Kidney glomerular epithelial cell (primary cell): Measurements from ENCODE around the gene SLTM.
"Not testable (repeated sequence)": the region's sequence is repeated elsewhere in the genome, so short reads cannot be mapped to it uniquely, and the experiment has no call there.

Source experiments
- DNase-seq: peaks from one replicate; lab custom pipeline; 2025; lab: John Stamatoyannopoulos, UW

Gene SLTM

DNA sequence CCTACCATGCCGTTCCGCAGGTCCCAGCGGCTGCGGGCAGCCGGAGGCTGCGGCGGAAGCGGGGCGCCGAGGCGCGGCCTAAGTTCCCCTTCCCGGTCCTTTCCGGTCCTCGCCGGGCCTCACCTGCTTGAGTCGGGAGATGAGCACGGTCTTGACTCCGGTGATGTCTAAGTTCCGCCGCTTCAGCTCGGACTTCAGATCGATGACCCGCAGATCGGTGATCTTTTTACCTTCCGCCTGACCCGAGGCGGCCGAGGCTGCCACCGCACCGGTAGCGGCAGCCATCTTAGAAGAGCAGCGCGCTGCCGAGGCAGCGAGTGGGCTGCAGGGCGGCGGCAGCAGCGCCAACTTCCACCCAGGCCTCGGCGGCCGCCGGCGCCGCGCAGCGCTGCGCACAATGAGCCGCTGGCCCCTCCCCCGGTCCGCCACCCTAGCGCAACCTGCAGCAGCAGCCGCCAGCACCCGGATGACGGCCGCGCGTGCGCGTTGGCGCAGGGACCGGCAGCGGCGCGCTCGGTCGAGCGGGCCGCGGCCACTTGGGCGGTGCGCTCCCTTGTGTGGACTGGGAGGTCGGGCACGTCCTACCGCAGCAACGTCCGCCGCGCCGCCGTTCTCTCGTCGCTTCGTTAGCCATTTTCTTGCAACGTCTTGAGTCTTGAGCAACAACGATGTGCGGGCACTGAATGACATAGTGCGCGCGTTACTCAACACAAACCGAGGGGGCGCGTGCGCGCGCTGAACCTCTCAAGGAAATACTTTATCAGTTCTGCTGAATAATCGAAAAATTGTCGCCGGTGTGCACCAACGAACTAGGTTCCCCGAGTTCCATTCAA, at the start of gene SLTM:
Gene SLTM (minus strand): TSS at position 399 of the 833 bp plus-strand sequence. CDS start 114 bp downstream, at position 285.
- peak; percentile 91 for DNase-seq

DNA sequence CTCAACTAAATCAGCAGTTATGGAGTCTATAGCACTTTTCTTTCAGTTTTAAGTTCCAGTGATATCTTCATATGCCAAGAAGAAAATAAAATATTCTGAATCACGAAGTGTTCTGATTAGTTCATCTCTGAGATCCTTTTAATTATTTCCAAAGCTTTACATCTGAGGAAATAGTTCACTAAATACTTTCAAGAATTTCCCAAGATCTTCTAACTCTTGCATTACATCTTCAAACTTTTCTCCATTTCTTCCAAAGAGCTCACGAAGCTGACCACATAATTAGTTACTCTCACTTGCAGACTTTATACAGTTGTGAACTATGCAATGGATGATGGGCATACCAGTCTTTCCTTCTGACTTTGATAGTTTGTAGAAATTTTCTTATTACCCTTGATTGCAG, 49.8 kb upstream of the SLTM start:
- no peak for DNase-seq

GRCh38 chr15:58981808-58982475, 48.5 kb upstream of the SLTM start:
- no peak for DNase-seq

GRCh38 chr15:58980351-58980939, 47.0 kb upstream of the SLTM start:
- DNase-seq: peak; percentile 14

GRCh38 chr15:58977887-58978286, 44.4 kb upstream of the SLTM start:
- no peak for DNase-seq

DNA sequence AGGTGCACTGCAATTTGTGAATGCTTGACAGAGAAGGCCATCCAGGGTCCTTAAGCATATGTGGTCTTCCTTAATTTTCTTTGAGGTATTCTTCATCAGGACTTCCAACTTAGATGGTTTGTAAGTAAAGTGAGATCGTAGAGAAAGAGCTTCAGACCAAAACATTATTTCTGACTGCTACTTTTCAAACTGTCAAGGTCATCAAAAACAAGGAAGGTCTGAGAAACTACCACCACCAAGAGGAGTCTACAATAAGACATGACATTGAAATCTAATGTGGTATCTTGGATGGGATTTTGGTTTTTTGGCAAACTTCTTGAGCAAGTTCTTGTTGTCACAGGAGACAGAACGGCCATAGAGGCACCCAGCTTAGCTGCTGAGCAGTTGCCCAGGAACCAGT, 34.0 kb upstream of the SLTM start:
- no peak for DNase-seq

- DNase-seq: peak; percentile 9
These were observed 33.2 kb upstream of the SLTM start for GRCh38 chr15:58966698-58967097.

- no peak for DNase-seq
These were observed 29.4 kb upstream of the SLTM start for GRCh38 chr15:58962662-58963565.

DNA sequence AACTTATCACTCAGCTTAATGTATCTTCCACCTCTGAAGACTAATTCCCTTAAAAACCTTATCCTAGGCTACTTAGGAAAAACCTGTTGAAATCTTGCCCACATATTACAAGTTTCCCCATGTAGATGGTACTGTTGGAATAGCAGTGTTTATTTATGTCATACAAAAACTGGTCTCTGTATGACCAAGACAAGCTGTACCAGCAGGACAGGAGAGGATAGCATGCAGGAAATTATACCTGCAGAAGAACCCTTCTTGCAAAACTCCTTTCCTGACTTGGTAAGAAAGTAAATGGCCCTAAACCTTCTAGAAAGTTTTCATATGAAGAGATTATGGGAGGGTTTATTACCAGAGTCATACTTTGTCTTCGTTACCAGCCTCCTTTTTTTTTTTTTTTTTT, 28.7 kb upstream of the SLTM start:
- no peak for DNase-seq

DNA sequence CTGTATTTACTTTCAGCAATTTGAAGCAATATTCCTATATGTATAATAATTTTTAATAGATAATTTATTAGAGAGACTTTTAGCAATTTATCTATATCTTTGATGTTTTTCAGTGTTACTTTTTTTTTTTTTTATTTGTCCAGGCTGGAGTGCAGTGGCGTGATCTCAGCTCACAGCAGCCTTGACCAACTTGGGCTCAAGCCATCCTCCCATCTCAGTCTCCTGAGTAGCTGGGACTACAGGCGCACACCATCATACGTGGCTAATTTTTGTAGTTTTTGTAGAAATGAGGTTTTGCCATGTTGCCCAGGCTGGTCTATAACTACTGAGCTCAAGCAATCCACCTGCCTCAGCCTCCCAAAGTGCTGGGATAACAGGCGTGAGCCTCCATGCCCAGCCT, 25.3 kb upstream of the SLTM start:
- no peak for DNase-seq

DNA sequence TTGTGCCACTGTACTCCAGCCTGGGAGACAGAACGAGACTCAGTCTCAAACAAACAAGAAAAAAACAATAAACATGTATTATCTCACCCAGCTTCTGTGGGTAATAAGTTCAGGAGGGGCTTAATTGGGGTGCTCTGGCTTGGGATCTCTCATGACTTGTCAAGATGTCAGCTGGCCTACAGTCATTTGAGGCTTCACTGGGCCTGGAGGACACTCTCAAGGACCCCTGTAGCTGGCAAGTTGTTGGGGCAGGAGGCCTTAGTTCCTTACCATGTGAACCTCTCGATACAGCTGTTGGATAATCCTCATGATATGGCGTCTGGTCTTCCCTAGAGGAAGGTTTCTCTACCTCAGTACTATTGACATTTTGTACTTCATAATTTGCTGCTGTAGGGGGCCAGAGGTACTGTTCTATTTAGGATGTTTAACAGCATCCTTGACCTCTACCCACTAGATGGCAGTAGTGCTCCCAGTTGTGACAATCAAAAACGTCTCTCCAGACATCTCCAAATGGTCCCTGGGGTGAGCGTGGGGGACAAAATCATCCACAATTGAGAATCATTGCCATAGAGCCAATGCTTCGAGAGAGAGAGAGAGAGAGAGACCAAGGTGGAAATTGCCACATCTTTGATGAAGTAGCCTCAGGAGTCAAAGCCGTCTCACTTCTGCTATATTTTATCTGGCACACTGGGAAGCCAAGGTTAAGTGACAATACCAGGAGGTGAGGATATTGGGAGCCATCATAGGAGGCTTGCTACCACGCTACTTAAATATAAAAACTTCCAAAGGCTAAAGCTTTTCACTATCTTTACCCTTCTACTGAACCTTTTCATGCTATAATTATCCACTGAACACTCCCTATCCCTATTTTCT, 23.9 kb upstream of the SLTM start:
- peak; percentile 43 for DNase-seq

DNA sequence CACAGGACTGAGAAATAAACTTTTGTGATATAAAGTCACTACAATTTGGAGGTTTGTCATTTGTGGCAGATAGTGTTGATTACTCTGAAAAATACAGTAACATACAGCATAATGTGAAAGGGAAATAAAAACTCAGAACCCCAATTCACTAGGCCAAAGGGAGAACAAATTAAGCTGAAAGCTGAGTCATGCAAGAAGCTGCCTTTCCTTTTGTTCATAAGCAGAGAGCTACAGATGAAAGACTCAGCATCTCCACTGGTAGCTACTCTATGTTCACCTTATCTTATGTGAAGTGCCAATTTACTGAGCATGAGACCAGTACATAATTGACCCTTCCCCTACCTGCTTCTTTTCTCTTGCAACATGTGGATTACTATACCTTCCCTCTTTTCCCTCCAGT, 19.3 kb upstream of the SLTM start:
- no peak for DNase-seq

- DNase-seq: no peak
These were observed 18.0 kb upstream of the SLTM start for GRCh38 chr15:58951388-58952007.

DNA sequence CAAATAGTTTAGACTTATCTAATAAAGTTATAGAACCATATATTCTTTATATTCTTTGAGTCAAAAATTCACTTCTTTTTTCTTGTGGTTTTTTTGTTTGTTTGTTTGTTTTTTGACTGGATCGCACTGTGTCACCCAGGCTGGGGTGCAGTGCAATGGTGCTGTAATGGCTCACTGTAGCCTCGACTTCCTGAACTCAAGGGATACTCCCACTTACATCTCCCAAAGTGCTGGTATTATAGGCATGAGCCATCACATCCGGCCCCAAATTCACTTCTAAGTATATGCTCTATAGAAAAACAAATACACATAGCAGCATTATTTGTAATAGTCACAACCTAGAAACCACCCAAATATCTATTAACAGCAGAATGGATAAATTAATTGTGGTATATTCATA, 13.7 kb upstream of the SLTM start:
- DNase-seq: no peak

DNA sequence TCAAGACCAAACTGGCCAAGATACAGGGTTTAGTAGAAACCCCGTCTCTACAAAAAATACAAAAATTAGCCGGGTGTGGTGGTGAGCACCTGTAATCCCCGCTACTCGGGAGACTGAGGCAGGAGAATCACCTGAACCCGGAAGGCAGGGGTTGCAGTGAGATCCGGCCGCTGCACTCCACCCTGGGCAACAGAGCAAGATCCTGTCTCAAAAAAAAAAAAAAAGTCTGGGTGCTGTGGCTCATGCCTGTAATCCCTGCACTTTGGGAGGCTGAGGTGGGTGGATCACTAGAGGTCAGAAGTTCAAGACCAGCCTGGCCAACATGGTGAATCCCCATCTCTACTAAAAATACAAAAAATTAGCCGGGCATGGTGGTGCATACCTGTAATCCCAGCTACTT, 1.5 kb upstream of the SLTM start:
- not testable (repeated sequence) for DNase-seq

DNA sequence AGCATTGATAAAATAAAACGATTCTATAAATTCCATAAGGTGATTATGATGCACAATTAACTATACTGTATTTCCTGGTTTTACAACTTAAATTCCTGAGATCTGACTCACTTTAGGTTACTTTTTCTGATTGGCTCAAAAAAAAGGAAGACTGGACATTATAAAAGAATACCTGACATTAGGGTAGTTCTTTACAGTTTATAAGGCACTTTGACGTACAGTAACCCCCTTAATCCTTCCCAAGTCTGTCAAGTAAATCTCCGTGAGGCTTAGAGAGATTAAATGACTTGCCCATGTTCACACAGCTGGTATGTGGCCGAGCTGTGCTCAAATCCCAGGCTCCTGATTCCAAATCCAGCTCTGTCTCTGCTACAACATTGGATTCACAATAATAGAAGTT, 1.0 kb upstream of the SLTM start:
- DNase-seq: no peak

- DNase-seq: no peak
These were observed 602 bp upstream of the SLTM start for GRCh38 chr15:58934114-58934447.

DNA sequence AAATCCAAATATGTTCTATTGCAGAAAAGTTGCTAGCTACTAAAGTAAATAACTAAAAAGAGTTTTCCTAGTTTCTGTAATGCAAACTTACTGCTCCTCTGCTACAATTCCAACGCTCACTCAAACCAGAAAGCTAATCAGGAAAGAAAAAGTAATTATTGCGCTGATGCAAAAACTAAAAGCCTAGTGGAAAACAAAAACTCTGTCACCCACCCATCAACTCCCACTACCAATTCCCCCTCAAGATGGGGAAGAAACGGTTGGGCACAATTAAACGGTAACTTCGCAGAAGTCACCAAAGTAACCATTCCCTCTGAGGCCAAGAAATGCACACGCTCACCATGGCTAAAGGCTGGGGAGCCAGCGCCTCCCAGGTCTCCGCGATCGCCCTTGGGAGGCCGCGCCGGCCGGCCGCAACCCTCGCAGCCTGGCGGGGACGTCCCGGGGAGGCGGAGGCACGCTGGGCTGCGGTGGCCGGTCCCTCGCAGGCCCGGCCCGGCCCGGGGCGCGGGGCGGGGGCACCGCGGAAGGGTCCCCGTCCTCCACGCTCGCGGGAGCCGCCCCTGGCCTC, 684 bp downstream of the SLTM start:
- peak; percentile 2 for DNase-seq

DNA sequence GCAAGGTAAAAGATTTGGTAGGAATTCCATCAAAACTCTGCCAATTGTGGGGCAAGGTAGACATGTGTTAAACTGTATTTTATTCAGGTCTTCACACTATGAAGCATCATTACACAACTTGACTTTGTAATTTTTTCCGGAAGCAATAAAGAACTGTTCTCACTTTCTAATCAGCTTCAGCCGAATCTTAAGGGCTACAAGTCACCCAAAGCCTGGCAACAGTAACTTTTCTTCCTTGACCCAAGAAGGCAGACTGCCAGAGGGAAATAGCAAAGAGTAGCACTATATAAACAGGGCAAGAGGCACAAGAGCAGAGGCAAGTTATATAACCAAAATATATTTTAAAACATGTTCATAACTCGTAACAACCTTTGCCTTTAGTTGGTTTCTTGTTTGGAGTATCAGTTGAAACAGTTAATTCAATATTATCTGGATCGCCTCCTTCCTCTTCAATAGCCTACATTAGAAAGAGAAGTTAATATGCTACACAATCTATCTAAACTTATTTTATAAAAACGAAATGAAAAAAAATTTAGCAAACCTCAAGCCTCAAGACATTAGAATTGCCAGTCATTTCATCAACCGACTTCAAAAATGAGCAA, 1.4 kb downstream of the SLTM start:
- peak; percentile 40 for DNase-seq

GRCh38 chr15:58929891-58930416, 3.5 kb downstream of the SLTM start:
- DNase-seq: no peak
